Epithelial cell of umbilical artery (primary cell): Measurements from ENCODE around the gene XPNPEP3. TPM values are rescaled to one million over a fixed set of nuclear protein-coding genes. Genes with fewer than 3 reads are reported as not detected.

Experiments
- total RNA-seq: library from RNA; depleted of rRNA; stranded (reverse); fragments of >200 nt; gene quantifications from 2 replicates; pipeline ENCODE4 v1.2.3, GENCODE V29; 2014

XPNPEP3 gene
- 6.2 and 6.5 TPM in 2 replicates for total RNA-seq

GRCh38 chr22:40856513-40857308 is at the start of gene XPNPEP3, which contains the start of gene ST13:
TSS of gene XPNPEP3 (plus strand) at chr22:40857148. CDS start at chr22:40857182, 34 bp downstream.
TSS of gene ST13 (minus strand) at chr22:40856639. CDS start at chr22:40856540, 99 bp downstream.

DNA sequence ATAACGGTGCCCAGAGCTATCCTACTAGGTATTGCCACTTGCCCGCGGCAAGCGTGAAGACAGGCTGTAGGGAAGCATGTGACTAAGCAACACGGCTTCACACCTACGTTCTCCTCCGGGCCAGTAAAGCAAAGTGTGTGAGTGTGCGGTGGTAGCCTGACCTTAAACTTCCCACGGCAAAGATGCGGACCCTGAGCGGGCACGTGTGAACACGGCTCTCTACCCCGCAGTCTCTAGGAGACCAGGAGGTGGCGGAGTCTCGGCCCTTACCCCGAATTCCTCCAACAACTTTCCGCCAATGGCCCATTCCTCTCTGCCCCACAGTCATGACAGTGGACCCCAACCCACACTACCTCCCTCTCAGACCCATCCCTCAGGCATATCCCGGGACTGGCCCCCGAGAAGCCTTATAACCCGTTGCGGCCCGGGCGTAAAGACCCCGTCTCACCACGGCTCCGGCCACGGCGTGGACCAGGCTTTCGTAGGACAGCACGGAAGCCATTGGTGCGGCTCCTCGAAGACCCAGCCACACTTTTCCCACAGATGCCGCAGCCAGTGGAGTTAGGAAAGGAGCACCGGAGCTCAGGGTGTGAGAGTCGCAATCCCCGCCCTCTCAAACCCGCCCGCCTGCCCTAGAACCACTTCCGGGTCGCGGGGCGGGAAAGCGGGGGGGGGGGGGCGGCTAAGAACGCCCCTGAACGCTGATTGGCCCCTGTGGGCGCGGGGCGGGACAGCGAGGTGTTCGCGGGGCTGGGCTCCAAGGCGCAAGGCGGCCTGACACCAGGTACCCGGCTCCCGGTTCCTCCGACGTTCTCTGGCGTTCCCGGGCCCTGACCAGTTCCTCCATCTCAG is 38.0 kb upstream of the XPNPEP3 start, which contains the start of gene SLC25A17:
TSS of gene SLC25A17 (minus strand) at position 600 of the 852 bp plus-strand sequence. CDS start at position 502, 98 bp downstream.

GRCh38 chr22:40862013-40862412 is 5.1 kb downstream of the XPNPEP3 start, which contains the start of gene DNAJB7:
TSS of gene DNAJB7 (minus strand) at chr22:40862113. CDS start at chr22:40861994, 119 bp downstream.

GRCh38 chr22:40950962-40951794 is 94.2 kb downstream of the XPNPEP3 start, which contains the start of gene RBX1:
TSS of gene RBX1 (plus strand) at chr22:40951378. CDS start at chr22:40951399, 21 bp downstream.

Other genes with a start within 250 kb of the XPNPEP3 start
- 14.6 and 38.8 TPM in 2 replicates for gene MRTFA, start 220.4 kb upstream of the XPNPEP3 start, total RNA-seq
- gene MCHR1, start 177.7 kb upstream of the XPNPEP3 start, total RNA-seq, result not detected in 2 replicates
- 18.8 and 21.1 TPM in 2 replicates for gene SLC25A17, start 37.8 kb upstream of the XPNPEP3 start, total RNA-seq
- gene ST13, start 509 bp upstream of the XPNPEP3 start, total RNA-seq, result 173 and 236 TPM in 2 replicates
- gene DNAJB7, start 5.0 kb downstream of the XPNPEP3 start, total RNA-seq, result not detected in 2 replicates
- 85.1 and 121 TPM in 2 replicates for gene RBX1, start 94.2 kb downstream of the XPNPEP3 start, total RNA-seq
- 14.3 and 21.6 TPM in 2 replicates for gene EP300, start 235.4 kb downstream of the XPNPEP3 start, total RNA-seq